H9 (cell line): ENCODE data around the gene CFAP77. TPM values are rescaled to one million over a fixed set of nuclear protein-coding genes. Genes with fewer than 3 reads are reported as not detected.

Experiments used
- DNase-seq: peaks from one replicate; pipeline ENCODE4 v3.0.0-alpha.2; 2017
- H2AFZ ChIP-seq: one replicate; pipeline ENCODE4 v1.6.1; 2013; ENCODE audit warnings: mild to moderate bottlenecking, low read length, control low read depth, moderate library complexity
- H2AK5ac ChIP-seq: 2 replicates; pipeline ENCODE4 v1.6.1; 2013; ENCODE audit warnings: low read length, control low read depth, mixed read lengths; ENCODE audit not compliant: insufficient read length
- H2BK120ac ChIP-seq: one replicate; pipeline ENCODE4 v1.6.1; 2013; ENCODE audit warnings: low read depth, mild to moderate bottlenecking, low read length, control low read depth, inconsistent platforms; ENCODE audit not compliant: poor library complexity, severe bottlenecking
- H2BK12ac ChIP-seq: 2 replicates; pipeline ENCODE4 v1.6.1; 2013; ENCODE audit warnings: low read length, control low read depth, mixed read lengths, low read depth; ENCODE audit not compliant: insufficient read length
- H2BK15ac ChIP-seq: 2 replicates; pipeline ENCODE4 v1.6.1; 2013; ENCODE audit warnings: low read depth, low read length, control low read depth
- H2BK20ac ChIP-seq: one replicate; pipeline ENCODE4 v1.6.1; 2013; ENCODE audit warnings: low read depth, mild to moderate bottlenecking, low read length, control low read depth, inconsistent platforms; ENCODE audit not compliant: poor library complexity, severe bottlenecking
- H2BK5ac ChIP-seq: 2 replicates; pipeline ENCODE4 v1.6.1; 2013; ENCODE audit warnings: low read length, control low read depth, mixed read lengths; ENCODE audit not compliant: insufficient read length
- H3K14ac ChIP-seq: 2 replicates; pipeline ENCODE4 v1.6.1; 2013; ENCODE audit warnings: low read length, control low read depth; ENCODE audit not compliant: insufficient read depth
- H3K18ac ChIP-seq: 2 replicates; pipeline ENCODE4 v1.6.1; 2013; ENCODE audit warnings: low read depth, mild to moderate bottlenecking, mixed read lengths, low read length, control low read depth; ENCODE audit not compliant: insufficient read length
- H3K23ac ChIP-seq: 2 replicates; pipeline ENCODE4 v1.6.1; 2013; ENCODE audit warnings: low read length, control low read depth, mixed read lengths, low read depth; ENCODE audit not compliant: insufficient read length
- H3K23me2 ChIP-seq: 2 replicates; pipeline ENCODE4 v1.6.1; 2013; ENCODE audit warnings: low read depth, mild to moderate bottlenecking, mixed read lengths, low read length, control low read depth; ENCODE audit not compliant: insufficient read length, poor library complexity, severe bottlenecking
- H3K27ac ChIP-seq: 2 replicates; pipeline ENCODE4 v1.5.1; 2013; ENCODE audit warnings: low read length, control low read depth, mixed read lengths, low read depth; ENCODE audit not compliant: insufficient read length
- H3K27me3 ChIP-seq: 2 replicates; pipeline ENCODE4 v1.6.1; 2013; ENCODE audit warnings: low read length, control low read depth, inconsistent platforms; ENCODE audit not compliant: insufficient read depth
- H3K4ac ChIP-seq: 2 replicates; pipeline ENCODE4 v1.6.1; 2013; ENCODE audit warnings: low read depth, mild to moderate bottlenecking, control low read depth, inconsistent platforms, low read length, moderate library complexity
- H3K4me1 ChIP-seq: 2 replicates; pipeline ENCODE4 v1.6.1; 2013; ENCODE audit warnings: low read length, control low read depth, inconsistent platforms; ENCODE audit not compliant: insufficient read depth
- H3K4me2 ChIP-seq: 2 replicates; pipeline ENCODE4 v1.6.1; 2013; ENCODE audit warnings: low read length, control low read depth, mixed read lengths; ENCODE audit not compliant: insufficient read length, insufficient read depth
- H3K56ac ChIP-seq: 2 replicates; pipeline ENCODE4 v1.6.1; 2013; ENCODE audit warnings: low read depth, mild to moderate bottlenecking, mixed read lengths, low read length, control low read depth; ENCODE audit not compliant: insufficient read length
- H3K79me1 ChIP-seq: 2 replicates; pipeline ENCODE4 v1.6.1; 2013; ENCODE audit warnings: low read depth, mild to moderate bottlenecking, moderate library complexity, low read length, control low read depth, inconsistent platforms; ENCODE audit not compliant: insufficient read depth, poor library complexity, severe bottlenecking
- H3K79me2 ChIP-seq: 2 replicates; pipeline ENCODE4 v1.6.1; 2013; ENCODE audit warnings: low read length, control low read depth, inconsistent platforms; ENCODE audit not compliant: insufficient read depth
- H3K9ac ChIP-seq: 2 replicates; pipeline ENCODE4 v1.6.1; 2013; ENCODE audit warnings: low read length, control low read depth, mixed read lengths; ENCODE audit not compliant: insufficient read length; ENCODE audit errors: extremely low read depth
- H3K9me3 ChIP-seq: one replicate; pipeline ENCODE4 v1.6.1; 2013; ENCODE audit warnings: low read depth, low read length, inconsistent platforms; ENCODE audit not compliant: control insufficient read depth
- H3T11ph ChIP-seq: one replicate; pipeline ENCODE4 v1.6.1; 2013; ENCODE audit warnings: mild to moderate bottlenecking, low read length, control low read depth, inconsistent platforms
- H4K20me1 ChIP-seq: one replicate; pipeline ENCODE4 v1.6.1; 2013; ENCODE audit not compliant: control insufficient read depth, insufficient read length, insufficient read depth
- H4K5ac ChIP-seq: 2 replicates; pipeline ENCODE4 v1.6.1; 2013; ENCODE audit warnings: low read depth, mild to moderate bottlenecking, mixed read lengths, low read length, control low read depth; ENCODE audit not compliant: insufficient read length
- H4K8ac ChIP-seq: replicated peaks from 2 replicates; pipeline ENCODE4 v1.6.1; 2013; ENCODE audit warnings: low read length, control low read depth, mixed read lengths, low read depth; ENCODE audit not compliant: insufficient read length
- H4K91ac ChIP-seq: 2 replicates; pipeline ENCODE4 v1.6.1; 2013; ENCODE audit warnings: low read depth, mild to moderate bottlenecking, moderate library complexity, mixed read lengths, low read length, control low read depth; ENCODE audit not compliant: insufficient read length
- H3K27ac Mint-ChIP-seq, 3 experiments: 2 replicates in 2 of 3; 3 replicates in 1 of 3; pipeline ENCODE4 v1.8.0; 2020 to 2021; ENCODE audit warnings: mixed read lengths in 3 of 3, mild to moderate bottlenecking in 1 of 3, moderate library complexity in 1 of 3
- H3K27me3 Mint-ChIP-seq: 2 replicates; pipeline ENCODE4 v1.8.0; 2021; ENCODE audit warnings: low read depth, mild to moderate bottlenecking, moderate library complexity, mixed read lengths
- H3K36me3 Mint-ChIP-seq, 3 experiments: 2 replicates in 2 of 3; 3 replicates in 1 of 3; pipeline ENCODE4 v1.8.0; 2020 to 2021; ENCODE audit warnings: low read depth in 3 of 3, mixed read lengths in 3 of 3; ENCODE audit not compliant: insufficient read depth in 1 of 3
- H3K4me1 Mint-ChIP-seq, 2 experiments: 2 replicates each; pipeline ENCODE4 v1.8.0; 2020; ENCODE audit warnings: mixed read lengths in 2 of 2
- H3K4me3 Mint-ChIP-seq, 2 experiments: 2 replicates in 1 of 2; 3 replicates in 1 of 2; pipeline ENCODE4 v1.8.0; 2020 to 2021; ENCODE audit warnings: mild to moderate bottlenecking in 2 of 2, mixed read lengths in 2 of 2, moderate library complexity in 1 of 2
- H3K9me3 Mint-ChIP-seq, 2 experiments: 2 replicates in 1 of 2; 3 replicates in 1 of 2; pipeline ENCODE4 v1.8.0; 2020; ENCODE audit warnings: mild to moderate bottlenecking in 2 of 2, mixed read lengths in 2 of 2, moderate library complexity in 1 of 2
- WGBS: extraction: QIAGEN DNeasy Blood & Tissue Kit; methylation state at CpG from one replicate; pipeline ENCODE4 v1.1.7; 2013; ENCODE audit warnings: missing lambda C conversion rate, low lambda C conversion rate, mixed read lengths; ENCODE audit not compliant: insufficient read length; ENCODE audit errors: extremely low coverage; 5-methylcytosine and 5-hydroxymethylcytosine counted together
- total RNA-seq: library from RNA; stranded (reverse); gene quantifications from 2 replicates; pipeline ENCODE4 v1.2.1, GENCODE V29; 2021
- TF ChIP-seq, protein P1 (sequence below): fragments of 200-600 bp; sonication (generic); conservative IDR thresholded peaks from 3 replicates; pipeline ENCODE4 v1.8.0; 2021; ENCODE audit warnings: antibody characterized with exemption, mild to moderate bottlenecking

The CFAP77 gene
- total RNA-seq, 1 experiment from 2014 or later, result 0.72 TPM

DNA sequence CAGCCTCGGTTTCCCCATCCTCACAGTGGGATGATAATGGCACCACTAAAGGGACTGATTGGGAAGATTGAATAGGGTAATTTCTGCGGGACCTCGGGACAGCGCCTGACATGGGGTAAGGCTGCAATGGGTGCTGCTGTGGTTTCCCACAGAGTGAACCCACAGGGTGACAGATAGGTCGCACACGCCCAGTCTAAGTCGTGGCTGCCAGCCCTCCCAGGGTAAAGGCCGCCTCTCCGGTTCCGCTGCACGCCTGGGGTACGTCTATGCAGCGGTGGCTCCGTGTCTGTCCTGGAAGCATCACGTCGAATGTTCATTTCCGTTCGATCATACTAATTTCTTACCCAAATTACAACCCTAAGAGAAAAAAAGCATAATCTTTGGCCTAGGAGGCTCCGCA is 631 bp downstream of the CFAP77 start:
- Histone ChIP-seq H3K4me2 (peak overlapping the region; percentile 63), H3K4ac (no peak overlapping the region), H4K20me1 (no peaks in the 10 kb centered on the region), H4K8ac (no peak overlapping the region), H3K14ac (no peak overlapping the region), H3K23me2 (peaks cover 14% of the 10 kb centered on the region), H2BK20ac (no peak overlapping the region), H3K79me1 (no peaks in the 10 kb centered on the region), H3K27ac (no peak overlapping the region), H3K23ac (no peak overlapping the region), H4K5ac (no peak overlapping the region), H2BK15ac (no peak overlapping the region), H2BK12ac (no peak overlapping the region), H4K91ac (no peak overlapping the region), H2BK120ac (no peak overlapping the region), H3T11ph (no peak overlapping the region), H3K56ac (no peak overlapping the region), H2BK5ac (no peak overlapping the region), H3K18ac (no peak overlapping the region), H3K79me2 (peaks cover 3% of the 10 kb centered on the region; the same call in 1 of the 2 replicates), H3K27me3 (no peaks in the 10 kb centered on the region; the same call in 1 of the 2 replicates), H3K9ac (no peak overlapping the region), H2AK5ac (no peak overlapping the region), H3K9me3 (no peaks in the 10 kb centered on the region), H2AFZ (no peak overlapping the region), H3K4me1 (peaks cover 3% of the 10 kb centered on the region; the same call in 1 of the 2 replicates)
- Mint-ChIP-seq H3K36me3 (no peaks in the 10 kb centered on the region; a peak in 1 of 7 replicates), H3K27me3 (peaks cover 50% of the 10 kb centered on the region), H3K9me3 (no peaks in the 10 kb centered on the region; a peak in 2 of 5 replicates), H3K4me1 (peaks cover 36 to 46% of the 10 kb centered on the region in 2 experiments), H3K4me3 (peak overlapping the region; percentile 57 to 82), H3K27ac (no peak overlapping the region)
- TF ChIP-seq, protein P1, sequence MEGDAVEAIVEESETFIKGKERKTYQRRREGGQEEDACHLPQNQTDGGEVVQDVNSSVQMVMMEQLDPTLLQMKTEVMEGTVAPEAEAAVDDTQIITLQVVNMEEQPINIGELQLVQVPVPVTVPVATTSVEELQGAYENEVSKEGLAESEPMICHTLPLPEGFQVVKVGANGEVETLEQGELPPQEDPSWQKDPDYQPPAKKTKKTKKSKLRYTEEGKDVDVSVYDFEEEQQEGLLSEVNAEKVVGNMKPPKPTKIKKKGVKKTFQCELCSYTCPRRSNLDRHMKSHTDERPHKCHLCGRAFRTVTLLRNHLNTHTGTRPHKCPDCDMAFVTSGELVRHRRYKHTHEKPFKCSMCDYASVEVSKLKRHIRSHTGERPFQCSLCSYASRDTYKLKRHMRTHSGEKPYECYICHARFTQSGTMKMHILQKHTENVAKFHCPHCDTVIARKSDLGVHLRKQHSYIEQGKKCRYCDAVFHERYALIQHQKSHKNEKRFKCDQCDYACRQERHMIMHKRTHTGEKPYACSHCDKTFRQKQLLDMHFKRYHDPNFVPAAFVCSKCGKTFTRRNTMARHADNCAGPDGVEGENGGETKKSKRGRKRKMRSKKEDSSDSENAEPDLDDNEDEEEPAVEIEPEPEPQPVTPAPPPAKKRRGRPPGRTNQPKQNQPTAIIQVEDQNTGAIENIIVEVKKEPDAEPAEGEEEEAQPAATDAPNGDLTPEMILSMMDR, result no peak
- DNase-seq, result no peak
- no CpG with 5 or more reads among the region's 19 CpGs for WGBS
